DND-41 (cell line): Measurements from ENCODE around the gene SMYD4.

Source experiments
- ATAC-seq: fragments of 200-7000 bp; cut with Tn5 transposase; 3 replicates; pipeline ENCODE4 v1.9.1; 2021; ENCODE audit warnings: low read depth; ENCODE audit not compliant: insufficient read depth
- DNase-seq: peaks from one replicate; pipeline ENCODE4 v3.0.0-alpha.2; 2020
- H2AFZ ChIP-seq: 2 replicates; pipeline ENCODE4 v1.6.0; 2012; ENCODE audit warnings: low read depth, low read length
- H3K27ac ChIP-seq: 2 replicates; pipeline ENCODE4 v1.5.1; 2012; ENCODE audit warnings: low read length, inconsistent platforms
- H3K27me3 ChIP-seq: fragments of 200-600 bp; sonication (generic); 2 replicates; pipeline ENCODE4 v1.6.0; 2012; ENCODE audit warnings: low read length, mild to moderate bottlenecking, inconsistent platforms; ENCODE audit not compliant: insufficient read depth, poor library complexity
- H3K36me3 ChIP-seq: 2 replicates; pipeline ENCODE4 v1.5.1; 2012; ENCODE audit warnings: low read length, inconsistent platforms; ENCODE audit not compliant: insufficient read depth
- H3K4me1 ChIP-seq: 2 replicates; pipeline ENCODE4 v1.5.1; 2012; ENCODE audit warnings: mild to moderate bottlenecking, low read length; ENCODE audit not compliant: insufficient read depth
- H3K4me2 ChIP-seq: 2 replicates; pipeline ENCODE4 v1.6.0; 2012; ENCODE audit warnings: mild to moderate bottlenecking, moderate library complexity, low read length, inconsistent platforms; ENCODE audit not compliant: insufficient read depth
- H3K4me3 ChIP-seq, 2 experiments: fragments of 200-600 bp in 1 of 2; shearing (Covaris generic) in 1 of 2; 2 replicates each; pipeline ENCODE4 v1.5.1; 2012 to 2016; ENCODE audit warnings: inconsistent platforms in 2 of 2, low read length in 2 of 2, mild to moderate bottlenecking in 2 of 2, low read depth in 1 of 2, moderate library complexity in 1 of 2
- H3K79me2 ChIP-seq: 2 replicates; pipeline ENCODE4 v1.6.0; 2012; ENCODE audit warnings: low read length, inconsistent platforms; ENCODE audit not compliant: insufficient read depth
- H3K9ac ChIP-seq: 2 replicates; pipeline ENCODE4 v1.6.0; 2012; ENCODE audit warnings: low read depth, mild to moderate bottlenecking, inconsistent platforms, low read length, moderate library complexity
- H3K9me3 ChIP-seq: 2 replicates; pipeline ENCODE4 v1.5.1; 2012; ENCODE audit warnings: low read length, moderate library complexity, mild to moderate bottlenecking, inconsistent platforms; ENCODE audit not compliant: insufficient read depth, severe bottlenecking
- H4K20me1 ChIP-seq: 2 replicates; pipeline ENCODE4 v1.6.0; 2012; ENCODE audit warnings: low read length; ENCODE audit not compliant: insufficient read depth
- CTCF ChIP-seq: IDR thresholded peaks from 2 replicates; pipeline ENCODE4 v1.5.1; 2012; ENCODE audit warnings: borderline replicate concordance, low read length, moderate library complexity, mild to moderate bottlenecking; ENCODE audit not compliant: poor library complexity, severe bottlenecking; ENCODE audit errors: extremely low read depth
- EZH2 ChIP-seq: IDR thresholded peaks from 3 replicates; pipeline ENCODE4 v1.6.1; 2012; ENCODE audit warnings: borderline replicate concordance, low read depth, mild to moderate bottlenecking, moderate library complexity, low read length, inconsistent platforms; ENCODE audit not compliant: severe bottlenecking

Gene SMYD4

DNA sequence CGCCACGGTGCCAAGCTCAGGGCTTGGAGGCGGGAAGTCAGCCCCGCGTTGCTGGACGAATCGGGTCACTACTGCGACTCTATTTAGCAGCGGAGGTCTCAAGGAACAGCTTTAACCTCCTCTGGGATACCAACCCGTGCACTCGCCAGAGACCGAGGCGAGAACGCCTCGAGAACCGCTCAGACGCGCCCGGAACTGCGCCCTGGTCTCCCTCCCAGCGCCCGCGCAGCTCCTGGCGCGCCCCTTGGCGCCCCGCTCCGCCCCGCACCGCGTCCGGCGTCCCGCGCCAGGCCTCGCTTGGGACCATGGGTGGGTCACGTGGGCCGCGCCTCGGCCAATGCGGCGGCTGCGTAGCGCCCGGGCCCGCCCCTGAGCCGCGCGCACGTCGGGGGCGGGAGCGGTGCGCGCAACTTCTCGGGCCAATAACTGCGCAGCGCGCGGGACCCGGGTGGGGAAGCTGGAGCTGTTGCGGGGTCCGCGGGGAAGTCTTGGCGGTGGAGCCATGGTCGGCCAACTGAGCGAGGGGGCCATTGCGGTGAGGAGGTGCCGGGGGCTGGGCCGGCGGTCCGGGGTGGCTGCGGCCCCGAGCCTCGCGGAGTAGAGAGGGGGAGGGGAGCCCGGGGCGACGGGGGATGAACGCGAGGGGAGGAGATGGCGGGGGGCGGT is at the start of gene SMYD4, which contains the start of gene RPA1:
SMYD4 (minus strand) TSS at position 311 of the 666 bp plus-strand sequence. CDS start 1,908 bp downstream, outside the sequence.
RPA1 (plus strand) TSS at position 414 of the 666 bp plus-strand sequence; CDS start at position 503, 89 bp downstream.
- Histone ChIP-seq H3K4me3 (peak within 1 kb of the TSS; percentile 66 to 88), H3K4me2 (peak within 1 kb of the TSS; percentile 81), H4K20me1 (peaks cover 13% of the 10 kb centered on the region; the same call in 1 of the 2 replicates), H3K9ac (peak within 1 kb of the TSS; percentile 77), H3K9me3 (no peaks in the 10 kb centered on the region), H3K27ac (peak within 1 kb of the TSS; percentile 90), H2AFZ (peak within 1 kb of the TSS; percentile 96), H3K36me3 (peaks cover 44% of the 10 kb centered on the region), H3K27me3 (no peaks in the 10 kb centered on the region), H3K4me1 (peaks cover 56% of the 10 kb centered on the region), H3K79me2 (peaks cover 82% of the 10 kb centered on the region)
- DNase-seq = peak; percentile 91
- ATAC-seq = peak; percentile 98
- TF ChIP-seq CTCF (no peak), EZH2 (no peak)

- Histone ChIP-seq H3K4me3 (no peak overlapping the region), H3K36me3 (peaks cover 93% of the 10 kb centered on the region), H3K27ac (no peak overlapping the region), H3K9me3 (no peaks in the 10 kb centered on the region), H3K9ac (no peak overlapping the region), H2AFZ (no peak overlapping the region), H3K4me1 (no peaks in the 10 kb centered on the region), H3K4me2 (no peak overlapping the region), H3K27me3 (no peaks in the 10 kb centered on the region), H3K79me2 (no peaks in the 10 kb centered on the region), H4K20me1 (no peaks in the 10 kb centered on the region)
- ATAC-seq = no peak
- TF ChIP-seq CTCF (no peak), EZH2 (no peak)
- no peak for DNase-seq
Observed at GRCh38 chr17:1878419-1879121, 48.9 kb upstream of the SMYD4 start.

DNA sequence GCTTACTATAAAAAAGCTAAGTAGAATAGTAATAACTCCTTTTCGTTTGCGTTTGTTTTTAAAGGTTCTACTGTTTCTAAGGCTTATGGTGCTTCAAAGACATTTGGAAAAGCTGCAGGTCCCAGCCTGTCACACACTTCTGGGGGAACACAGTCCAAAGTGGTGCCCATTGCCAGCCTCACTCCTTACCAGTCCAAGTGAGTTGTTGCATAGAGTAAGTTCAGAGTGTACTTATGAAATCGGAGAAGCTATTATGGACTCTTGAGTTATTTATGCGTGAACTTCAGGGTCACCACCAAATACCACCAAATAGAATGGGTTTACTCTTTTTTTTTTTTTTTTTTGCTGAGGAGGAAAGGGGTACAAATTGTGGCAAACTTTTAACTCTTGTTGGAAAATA is 45.9 kb upstream of the SMYD4 start:
- Histone ChIP-seq H3K4me2 (no peak overlapping the region), H3K9ac (no peak overlapping the region), H3K4me1 (peaks cover 26% of the 10 kb centered on the region), H3K79me2 (peaks cover 7% of the 10 kb centered on the region; the same call in 1 of the 2 replicates), H3K36me3 (peaks cover 87% of the 10 kb centered on the region), H3K27me3 (no peaks in the 10 kb centered on the region), H3K27ac (no peak overlapping the region), H3K4me3 (no peak overlapping the region), H3K9me3 (no peaks in the 10 kb centered on the region), H4K20me1 (peaks cover 3% of the 10 kb centered on the region; the same call in 1 of the 2 replicates), H2AFZ (no peak overlapping the region)
- DNase-seq = no peak
- no peak for TF ChIP-seq CTCF
- no peak for TF ChIP-seq EZH2
- no peak for ATAC-seq
